ENCODE results near the gene DLEC1. TPM values are rescaled to one million over a fixed set of nuclear protein-coding genes. Genes with fewer than 3 reads are reported as not detected.

DLEC1 gene
- total and polyA plus RNA-seq, 9 of the 15 experiments (the other 6 are each of a cell fraction or from before 2014, with no cell fraction given), result 0.07 to 0.08 TPM; not detected in 7

DNA sequence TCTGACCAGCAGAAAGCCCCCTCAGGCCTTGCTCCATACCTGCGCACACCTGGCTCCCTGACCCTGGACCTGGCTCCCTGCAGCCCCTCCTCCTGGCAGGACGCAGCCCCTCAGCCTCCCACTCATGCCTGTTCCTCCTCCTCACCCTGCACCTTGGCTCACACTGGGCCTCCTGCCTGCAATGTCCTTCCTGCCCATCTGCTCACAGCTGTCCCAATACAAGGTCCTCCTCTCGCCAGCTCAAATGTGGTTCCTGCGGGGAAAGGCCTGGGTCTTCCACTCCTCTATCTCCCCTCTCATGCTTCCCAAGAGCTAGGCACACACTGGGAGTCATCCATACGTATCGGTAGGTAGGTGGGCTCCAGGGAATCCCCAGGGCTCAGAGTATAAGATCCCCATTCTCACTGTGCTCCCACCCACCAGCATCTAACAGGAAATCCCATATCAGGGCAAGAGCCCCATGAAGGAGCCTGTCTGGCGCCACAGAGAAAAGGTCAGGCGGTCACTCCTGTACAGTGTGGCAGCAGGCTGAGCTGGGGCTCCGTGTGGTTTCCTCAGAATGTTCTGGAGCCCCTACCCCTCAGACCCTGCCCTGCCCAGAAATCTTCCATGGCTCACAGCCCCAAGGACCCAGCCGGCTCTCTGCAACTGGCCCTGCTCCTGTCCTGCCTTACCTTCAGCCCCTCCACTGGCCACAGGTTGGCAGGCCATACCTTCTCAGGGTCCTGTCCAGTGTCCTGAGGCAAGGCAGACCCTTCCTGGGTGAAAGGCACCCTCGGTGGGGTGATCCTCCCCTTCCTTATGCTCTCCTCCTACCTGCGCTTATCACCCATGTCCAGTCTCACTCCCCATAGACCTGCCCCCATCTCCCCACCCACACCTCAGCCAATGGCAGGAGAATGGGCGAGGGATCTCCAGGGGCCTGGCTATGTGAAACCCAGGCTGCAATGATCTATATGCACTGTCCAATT is 20.4 kb upstream of the DLEC1 start (continued):
- TF ChIP-seq, protein P1, sequence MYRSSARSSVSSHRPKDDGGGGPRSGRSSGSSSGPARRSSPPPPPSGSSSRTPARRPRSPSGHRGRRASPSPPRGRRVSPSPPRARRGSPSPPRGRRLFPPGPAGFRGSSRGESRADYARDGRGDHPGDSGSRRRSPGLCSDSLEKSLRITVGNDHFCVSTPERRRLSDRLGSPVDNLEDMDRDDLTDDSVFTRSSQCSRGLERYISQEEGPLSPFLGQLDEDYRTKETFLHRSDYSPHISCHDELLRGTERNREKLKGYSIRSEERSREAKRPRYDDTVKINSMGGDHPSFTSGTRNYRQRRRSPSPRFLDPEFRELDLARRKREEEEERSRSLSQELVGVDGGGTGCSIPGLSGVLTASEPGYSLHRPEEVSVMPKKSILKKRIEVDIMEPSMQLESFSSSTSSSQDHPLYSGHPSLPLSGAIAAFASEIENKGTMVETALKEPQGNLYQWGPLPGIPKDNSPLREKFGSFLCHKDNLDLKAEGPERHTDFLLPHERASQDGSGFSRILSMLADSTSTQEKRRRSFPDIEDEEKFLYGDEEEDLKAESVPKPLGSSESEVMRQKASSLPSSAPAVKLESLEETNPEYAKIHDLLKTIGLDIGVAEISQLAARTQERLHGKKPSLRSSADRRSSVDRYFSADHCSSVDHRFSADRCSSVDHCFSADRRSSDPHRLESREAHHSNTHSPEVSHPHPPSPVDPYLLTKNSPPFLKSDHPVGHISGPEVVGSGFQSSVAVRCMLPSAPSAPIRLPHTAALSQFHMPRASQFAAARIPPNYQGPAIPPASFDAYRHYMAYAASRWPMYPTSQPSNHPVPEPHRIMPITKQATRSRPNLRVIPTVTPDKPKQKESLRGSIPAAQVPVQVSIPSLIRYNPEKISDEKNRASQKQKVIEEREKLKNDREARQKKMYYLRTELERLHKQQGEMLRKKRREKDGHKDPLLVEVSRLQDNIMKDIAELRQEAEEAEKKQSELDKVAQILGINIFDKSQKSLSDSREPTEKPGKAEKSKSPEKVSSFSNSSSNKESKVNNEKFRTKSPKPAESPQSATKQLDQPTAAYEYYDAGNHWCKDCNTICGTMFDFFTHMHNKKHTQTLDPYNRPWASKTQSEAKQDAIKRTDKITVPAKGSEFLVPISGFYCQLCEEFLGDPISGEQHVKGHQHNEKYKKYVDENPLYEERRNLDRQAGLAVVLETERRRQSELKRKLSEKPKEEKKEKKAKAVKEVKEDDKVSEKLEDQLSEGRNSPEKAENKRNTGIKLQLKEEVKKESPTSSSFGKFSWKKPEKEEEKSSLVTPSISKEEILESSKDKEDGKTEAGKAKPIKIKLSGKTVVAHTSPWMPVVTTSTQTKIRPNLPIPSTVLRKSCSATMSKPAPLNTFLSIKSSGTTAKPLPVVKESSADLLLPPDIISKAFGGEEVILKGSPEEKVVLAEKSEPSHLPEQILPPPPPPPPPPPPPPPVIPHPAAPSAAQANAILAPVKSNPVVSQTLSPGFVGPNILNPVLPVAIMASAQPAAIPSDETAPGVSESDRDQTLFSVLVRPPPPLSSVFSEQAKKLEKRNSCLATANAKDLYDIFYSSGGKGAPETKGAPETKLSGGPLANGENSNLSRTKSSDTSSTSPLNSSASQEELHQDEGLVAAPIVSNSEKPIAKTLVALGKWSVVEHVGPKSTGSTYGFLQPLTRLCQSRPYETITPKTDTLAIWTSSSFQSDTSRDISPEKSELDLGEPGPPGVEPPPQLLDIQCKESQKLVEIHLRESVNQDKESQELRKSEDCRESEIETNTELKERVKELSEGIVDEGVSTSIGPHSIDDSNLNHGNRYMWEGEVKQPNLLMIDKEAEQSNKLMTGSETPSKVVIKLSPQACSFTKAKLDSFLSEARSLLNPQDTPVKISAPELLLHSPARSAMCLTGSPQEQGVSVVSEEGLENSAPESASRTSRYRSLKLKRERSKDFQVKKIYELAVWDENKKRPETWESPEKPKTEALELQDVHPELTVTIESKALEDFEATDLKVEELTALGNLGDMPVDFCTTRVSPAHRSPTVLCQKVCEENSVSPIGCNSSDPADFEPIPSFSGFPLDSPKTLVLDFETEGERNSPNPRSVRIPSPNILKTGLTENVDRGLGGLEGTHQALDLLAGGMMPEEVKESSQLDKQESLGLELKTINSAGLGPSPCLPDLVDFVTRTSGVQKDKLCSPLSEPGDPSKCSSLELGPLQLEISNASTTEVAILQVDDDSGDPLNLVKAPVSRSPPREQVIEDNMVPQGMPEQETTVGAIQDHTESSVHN (IDR thresholded peaks at IDR 0.05; ENCODE audit: borderline replicate concordance in 1 of 2, low read depth in 1 of 2), result no peak
- no peak for TF ChIP-seq FOXA3 (CRISPR knock-in tag; conservative IDR thresholded peaks at IDR 0.05 in 1 of 2, IDR thresholded peaks at IDR 0.05 in 1 of 2)
- TF ChIP-seq, protein P2, sequence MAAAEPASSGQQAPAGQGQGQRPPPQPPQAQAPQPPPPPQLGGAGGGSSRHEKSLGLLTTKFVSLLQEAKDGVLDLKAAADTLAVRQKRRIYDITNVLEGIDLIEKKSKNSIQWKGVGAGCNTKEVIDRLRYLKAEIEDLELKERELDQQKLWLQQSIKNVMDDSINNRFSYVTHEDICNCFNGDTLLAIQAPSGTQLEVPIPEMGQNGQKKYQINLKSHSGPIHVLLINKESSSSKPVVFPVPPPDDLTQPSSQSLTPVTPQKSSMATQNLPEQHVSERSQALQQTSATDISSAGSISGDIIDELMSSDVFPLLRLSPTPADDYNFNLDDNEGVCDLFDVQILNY (CRISPR knock-in tag; IDR thresholded peaks at IDR 0.05), result no peak
- no peak for TF ChIP-seq ZNF274 (IDR thresholded peaks at IDR 0.05; ENCODE audit: borderline replicate concordance, low read depth, low read length)
- no peak for TF ChIP-seq SAFB2 (IDR thresholded peaks at IDR 0.05; ENCODE audit: borderline replicate concordance, low read depth, low read length, severe bottlenecking)
- TF ChIP-seq KAT2B (IDR thresholded peaks at IDR 0.05; ENCODE audit: low read depth, low read length), result no peak
- no peak for TF ChIP-seq POLR3G (IDR thresholded peaks at IDR 0.05; ENCODE audit: extremely low read depth, insufficient read length, insufficient replicate concordance)
- TF ChIP-seq GABPB2 (CRISPR knock-in tag; conservative IDR thresholded peaks at IDR 0.05), result no peak
- no peak for TF ChIP-seq ZKSCAN3 (CRISPR knock-in tag; IDR thresholded peaks at IDR 0.05)
- TF ChIP-seq MAFK (IDR thresholded peaks at IDR 0.05; ENCODE audit: low read length), result no peak
- TF ChIP-seq, protein P3, sequence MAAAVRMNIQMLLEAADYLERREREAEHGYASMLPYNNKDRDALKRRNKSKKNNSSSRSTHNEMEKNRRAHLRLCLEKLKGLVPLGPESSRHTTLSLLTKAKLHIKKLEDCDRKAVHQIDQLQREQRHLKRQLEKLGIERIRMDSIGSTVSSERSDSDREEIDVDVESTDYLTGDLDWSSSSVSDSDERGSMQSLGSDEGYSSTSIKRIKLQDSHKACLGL (CRISPR knock-in tag; IDR thresholded peaks at IDR 0.05; ENCODE audit: borderline replicate concordance, poor library complexity, severe bottlenecking), result no peak
- no peak for TF ChIP-seq ZNF140 (CRISPR knock-in tag; IDR thresholded peaks at IDR 0.05)
- no peak for TF ChIP-seq NUFIP1 (IDR thresholded peaks at IDR 0.05; ENCODE audit: partially characterized antibody)
- TF ChIP-seq EWSR1 (IDR thresholded peaks at IDR 0.05; ENCODE audit: borderline replicate concordance, low read depth, partially characterized antibody), result no peak
- peak; percentile 90 for TF ChIP-seq ZEB2 (IDR thresholded peaks at IDR 0.05)
